ENCODE measurements around the gene SSC5D.

The SSC5D gene

GRCh38 chr19:55459551-55459949 is 28.7 kb upstream of the SSC5D start:
- H3K4me3 ChIP-seq (ENCODE audit: low read depth, low read length), result peak overlapping the region; percentile 79
- H3K27me3 ChIP-seq, result no peaks in the 10 kb centered on the region
- peaks cover 10% of the 10 kb centered on the region for H3K4me1 ChIP-seq
- TF ChIP-seq, protein P1, sequence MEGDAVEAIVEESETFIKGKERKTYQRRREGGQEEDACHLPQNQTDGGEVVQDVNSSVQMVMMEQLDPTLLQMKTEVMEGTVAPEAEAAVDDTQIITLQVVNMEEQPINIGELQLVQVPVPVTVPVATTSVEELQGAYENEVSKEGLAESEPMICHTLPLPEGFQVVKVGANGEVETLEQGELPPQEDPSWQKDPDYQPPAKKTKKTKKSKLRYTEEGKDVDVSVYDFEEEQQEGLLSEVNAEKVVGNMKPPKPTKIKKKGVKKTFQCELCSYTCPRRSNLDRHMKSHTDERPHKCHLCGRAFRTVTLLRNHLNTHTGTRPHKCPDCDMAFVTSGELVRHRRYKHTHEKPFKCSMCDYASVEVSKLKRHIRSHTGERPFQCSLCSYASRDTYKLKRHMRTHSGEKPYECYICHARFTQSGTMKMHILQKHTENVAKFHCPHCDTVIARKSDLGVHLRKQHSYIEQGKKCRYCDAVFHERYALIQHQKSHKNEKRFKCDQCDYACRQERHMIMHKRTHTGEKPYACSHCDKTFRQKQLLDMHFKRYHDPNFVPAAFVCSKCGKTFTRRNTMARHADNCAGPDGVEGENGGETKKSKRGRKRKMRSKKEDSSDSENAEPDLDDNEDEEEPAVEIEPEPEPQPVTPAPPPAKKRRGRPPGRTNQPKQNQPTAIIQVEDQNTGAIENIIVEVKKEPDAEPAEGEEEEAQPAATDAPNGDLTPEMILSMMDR (IDR thresholded peaks at IDR 0.05; ENCODE audit: low read depth, low read length), result no peak
- no peak for DNase-seq
- no peaks in the 10 kb centered on the region for H3K9me3 ChIP-seq
- H3K36me3 ChIP-seq, result peaks cover 3% of the 10 kb centered on the region; the same call in 1 of the 2 replicates

DNA sequence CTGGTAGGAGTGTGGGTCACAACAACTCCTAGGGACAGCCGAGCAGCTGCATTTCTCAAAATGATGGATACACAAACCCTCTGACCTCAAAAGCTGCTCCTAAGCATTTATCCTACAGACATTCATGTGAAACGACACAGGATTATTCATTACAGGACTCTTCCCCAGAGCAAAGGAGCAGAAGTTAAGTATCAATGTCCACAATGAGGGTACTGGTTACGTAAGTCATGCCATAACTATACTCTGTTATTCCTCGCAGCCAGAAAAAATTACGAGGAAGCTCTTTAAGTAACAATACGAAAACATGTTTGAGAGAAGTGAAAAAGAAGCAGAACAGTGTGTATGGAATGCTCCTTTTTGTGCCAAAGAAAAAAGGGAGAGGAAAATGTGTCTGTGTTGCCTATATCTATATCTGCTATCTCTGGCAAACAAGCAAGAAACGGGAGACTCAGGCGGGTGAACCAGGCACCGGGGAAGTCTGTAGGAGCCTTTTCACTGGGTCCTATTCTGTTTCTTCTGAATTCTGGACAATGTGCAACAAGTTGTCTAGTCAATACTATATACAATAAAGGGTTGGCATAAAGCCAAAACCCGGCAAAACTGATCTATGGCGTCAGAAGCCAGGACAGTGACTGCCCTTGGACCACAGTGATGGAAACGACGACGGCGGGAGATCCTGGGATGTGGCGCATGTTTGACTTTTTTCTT is 28.1 kb upstream of the SSC5D start:
- Histone ChIP-seq H3K4me3 (ENCODE audit: low read depth, low read length) (peak overlapping the region; percentile 79), H3K36me3 (peaks cover 2% of the 10 kb centered on the region; the same call in 1 of the 2 replicates), H3K9me3 (no peaks in the 10 kb centered on the region), H3K4me1 (peaks cover 10% of the 10 kb centered on the region), H3K27me3 (no peaks in the 10 kb centered on the region)
- no peak for DNase-seq
- TF ChIP-seq, protein P1 (IDR thresholded peaks at IDR 0.05; ENCODE audit: low read depth, low read length), result no peak

DNA sequence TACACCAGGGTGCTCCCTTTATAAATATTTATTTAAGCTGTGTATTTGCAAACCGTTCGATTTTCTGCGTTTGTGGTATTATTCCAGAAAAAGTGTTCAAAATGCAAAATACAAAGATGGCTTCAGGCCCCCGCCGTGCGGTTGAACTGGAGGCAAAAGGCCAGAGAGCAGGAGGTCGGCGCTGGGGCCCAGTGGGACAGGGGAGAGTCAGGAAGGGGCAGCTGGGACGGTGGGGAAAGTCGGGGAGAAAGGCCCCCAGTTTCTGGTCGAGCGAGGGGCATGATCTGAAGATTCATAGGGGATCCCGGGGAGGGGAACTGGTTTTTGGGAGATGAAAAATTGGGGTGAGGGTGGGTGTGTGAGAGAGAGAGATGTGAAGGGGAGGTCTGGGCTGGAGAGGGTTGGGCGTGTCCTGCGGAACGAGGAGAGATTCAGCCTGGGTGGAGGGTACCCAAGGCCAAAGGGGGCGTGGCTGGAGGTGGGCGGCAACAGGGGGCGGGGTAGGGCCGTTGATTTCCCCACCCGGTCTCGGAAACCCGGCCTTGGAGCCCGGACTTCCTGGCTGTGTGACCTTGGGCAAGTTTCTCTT is 27.5 kb upstream of the SSC5D start:
- TF ChIP-seq, protein P1 (IDR thresholded peaks at IDR 0.05; ENCODE audit: low read depth, low read length), result no peak
- peak overlapping the region; percentile 79 for H3K4me3 ChIP-seq (ENCODE audit: low read depth, low read length)
- H3K4me1 ChIP-seq, result peaks cover 10% of the 10 kb centered on the region
- peak; percentile 93 for DNase-seq
- H3K9me3 ChIP-seq, result no peaks in the 10 kb centered on the region
- no peaks in the 10 kb centered on the region for H3K27me3 ChIP-seq
- no peaks in the 10 kb centered on the region for H3K36me3 ChIP-seq

GRCh38 chr19:55461259-55461973 is 26.8 kb upstream of the SSC5D start, which contains the start of gene ISOC2:
ISOC2 (minus strand) TSS chr19:55461642; CDS start chr19:55456486, 5,156 bp downstream.
- Histone ChIP-seq H3K36me3 (no peaks in the 10 kb centered on the region), H3K27me3 (no peaks in the 10 kb centered on the region), H3K4me1 (peaks cover 10% of the 10 kb centered on the region), H3K9me3 (no peaks in the 10 kb centered on the region), H3K4me3 (ENCODE audit: low read depth, low read length) (peak within 1 kb of the TSS; percentile 79)
- TF ChIP-seq, protein P1 (IDR thresholded peaks at IDR 0.05; ENCODE audit: low read depth, low read length), result no peak
- DNase-seq, result peak; percentile 100

GRCh38 chr19:55461974-55462626 is 26.1 kb upstream of the SSC5D start:
- H3K4me1 ChIP-seq, result peaks cover 10% of the 10 kb centered on the region
- H3K4me3 ChIP-seq (ENCODE audit: low read depth, low read length), result peak overlapping the region; percentile 47
- H3K36me3 ChIP-seq, result no peaks in the 10 kb centered on the region
- TF ChIP-seq, protein P1 (IDR thresholded peaks at IDR 0.05; ENCODE audit: low read depth, low read length), result no peak
- DNase-seq, result no peak
- no peaks in the 10 kb centered on the region for H3K9me3 ChIP-seq
- H3K27me3 ChIP-seq, result no peaks in the 10 kb centered on the region
